PFSK-1 (cell line): Measurements from ENCODE around the gene KPNB1.

Experiments used
- POLR2AphosphoS5 ChIP-seq: IDR thresholded peaks from 2 replicates; pipeline ENCODE4 v1.6.1; 2012; ENCODE audit warnings: low read depth, mild to moderate bottlenecking, control low read depth, low read length, moderate library complexity
- REST ChIP-seq, 2 experiments: IDR thresholded peaks; 2 replicates each; pipeline versions ENCODE4 v1.6.1 to v1.8.0; 2011 to 2012; ENCODE audit warnings: low read depth in 2 of 2, low read length in 2 of 2, control low read depth in 1 of 2, inconsistent platforms in 1 of 2, mild to moderate bottlenecking in 1 of 2, moderate library complexity in 1 of 2; ENCODE audit not compliant: insufficient read depth in 1 of 2

DNA sequence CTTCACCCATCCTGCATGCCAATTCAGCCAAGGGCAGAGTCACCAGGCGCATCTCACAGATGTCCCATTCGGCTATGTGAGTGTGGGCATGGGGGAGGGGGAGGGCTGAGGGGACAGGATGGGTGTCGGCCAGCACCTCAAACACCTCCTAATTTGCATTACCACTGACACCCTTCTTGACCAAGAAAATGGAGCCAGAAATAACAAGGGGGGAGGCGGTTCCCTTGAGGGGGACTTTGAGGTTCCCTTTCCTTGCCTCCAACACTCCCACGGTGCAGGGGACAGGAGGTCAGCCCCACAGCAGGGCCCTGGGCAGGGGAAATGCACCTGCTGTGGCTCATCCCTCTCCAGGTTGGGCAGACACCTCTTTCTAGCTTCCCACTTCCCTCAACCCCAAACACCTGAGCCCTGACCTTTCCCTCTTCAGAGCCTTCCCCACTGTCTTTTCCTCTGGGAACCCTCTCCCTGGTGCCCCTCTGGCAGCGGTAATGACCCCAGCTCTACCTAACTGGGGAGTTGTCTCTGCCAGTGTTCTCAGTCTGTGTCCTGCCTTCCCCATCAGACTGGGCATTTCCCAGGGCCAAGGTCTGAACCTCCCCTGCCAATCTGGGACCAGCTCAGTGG, 65.2 kb downstream of the KPNB1 start:
- no peak for TF ChIP-seq POLR2AphosphoS5
- no peak for TF ChIP-seq REST (IDR thresholded peaks at IDR 0.05; ENCODE audit: insufficient read depth in 1 of 2, low read depth in 2 of 2, low read length in 2 of 2)
